GM23248 (cell line): ENCODE results near the gene GCG. TPM values are rescaled to one million over a fixed set of nuclear protein-coding genes. Genes with fewer than 3 reads are reported as not detected.

Source experiments
- DNase-seq: peaks from one replicate; pipeline ENCODE4 v3.0.0-alpha.2; 2015
- H2AFZ ChIP-seq: fragments of 200-600 bp; sonication (generic); 2 replicates; pipeline ENCODE4 v1.6.1; 2016; ENCODE audit warnings: antibody characterized with exemption
- H3F3A ChIP-seq: fragments of 200-600 bp; sonication (generic); 2 replicates; pipeline ENCODE4 v1.6.1; 2016; ENCODE audit warnings: mild to moderate bottlenecking, antibody characterized with exemption, mixed run types; ENCODE audit not compliant: insufficient read depth
- H3K27ac ChIP-seq: fragments of 200-600 bp; sonication (generic); 2 replicates; pipeline ENCODE4 v1.5.1; 2016; ENCODE audit warnings: mild to moderate bottlenecking
- H3K27me3 ChIP-seq: fragments of 200-600 bp; sonication (generic); replicated peaks from 2 replicates; pipeline ENCODE4 v1.6.1; 2016; ENCODE audit warnings: mild to moderate bottlenecking; ENCODE audit not compliant: insufficient read depth
- H3K36me3 ChIP-seq: fragments of 200-600 bp; sonication (generic); 2 replicates; pipeline ENCODE4 v1.6.1; 2016; ENCODE audit warnings: low read depth, mild to moderate bottlenecking
- H3K4me1 ChIP-seq: fragments of 200-600 bp; sonication (generic); 2 replicates; pipeline ENCODE4 v1.6.1; 2016; ENCODE audit warnings: mild to moderate bottlenecking; ENCODE audit not compliant: insufficient read depth
- H3K4me2 ChIP-seq: fragments of 200-600 bp; sonication (generic); one replicate; pipeline ENCODE4 v1.6.1; 2016; ENCODE audit warnings: mild to moderate bottlenecking; ENCODE audit not compliant: unreplicated experiment
- H3K4me3 ChIP-seq: fragments of 200-600 bp; sonication (generic); 2 replicates; pipeline ENCODE4 v1.5.1; 2016; ENCODE audit warnings: mild to moderate bottlenecking
- H3K79me2 ChIP-seq: fragments of 200-600 bp; sonication (generic); 2 replicates; pipeline ENCODE4 v1.6.1; 2016; ENCODE audit warnings: mild to moderate bottlenecking; ENCODE audit not compliant: insufficient read depth
- H3K9ac ChIP-seq: fragments of 200-600 bp; sonication (generic); 2 replicates; pipeline ENCODE4 v1.6.1; 2016; ENCODE audit warnings: mild to moderate bottlenecking
- H3K9me2 ChIP-seq: fragments of 200-600 bp; sonication (generic); 2 replicates; pipeline ENCODE4 v1.6.1; 2016; ENCODE audit warnings: mixed run types, mild to moderate bottlenecking, moderate library complexity; ENCODE audit not compliant: insufficient read depth
- H3K9me3 ChIP-seq: fragments of 200-600 bp; sonication (generic); one replicate; pipeline ENCODE4 v1.6.1; 2017; ENCODE audit warnings: low read depth
- H4K20me1 ChIP-seq: fragments of 200-600 bp; sonication (generic); 2 replicates; pipeline ENCODE4 v1.6.0; 2016; ENCODE audit not compliant: insufficient read depth
- EZH2 ChIP-seq: fragments of 200-600 bp; sonication (generic); IDR thresholded peaks from 2 replicates; pipeline ENCODE4 v1.6.1; 2018; ENCODE audit warnings: antibody characterized with exemption, mild to moderate bottlenecking; ENCODE audit not compliant: insufficient read depth, poor library complexity, severe bottlenecking
- EZH2phosphoT487 ChIP-seq: fragments of 200-600 bp; sonication (generic); IDR thresholded peaks from 2 replicates; pipeline ENCODE4 v1.6.1; 2018; ENCODE audit warnings: antibody characterized with exemption, moderate library complexity, mild to moderate bottlenecking, low read depth; ENCODE audit not compliant: insufficient read depth
- WGBS, 2 experiments: methylation state at CpG; one replicate each; pipeline ENCODE4 v1.1.6; 2015 to 2017; ENCODE audit warnings: low lambda C conversion rate in 2 of 2, low coverage in 1 of 2; ENCODE audit errors: missing lambda C conversion rate in 2 of 2; 5-methylcytosine and 5-hydroxymethylcytosine counted together
- in situ Hi-C: fragments of 300-500 bp; cut with MboI; formaldehyde crosslinking; loops from 2 replicates; pipeline ENCODE4 v1.15.0; 2020
- polyA plus RNA-seq: library from polyadenylated mRNA; unstranded; fragments of >200 nt; fragmentation: Nextera tagmentation; extraction: Ambion mirVana; gene quantifications from 2 replicates; pipeline ENCODE4 v1.2.1, GENCODE V29; 2016
- total RNA-seq: library from RNA; depleted of rRNA; stranded (reverse); fragments of >200 nt; shearing (Covaris generic); gene quantifications from 2 replicates; pipeline ENCODE4 v1.2.3, GENCODE V29; 2014

The GCG gene
- total and polyA plus RNA-seq, 2 experiments from 2014 or later: not detected

GRCh38 chr2:162175714-162176113 lies 23.7 kb upstream of the GCG start:
- Histone ChIP-seq H4K20me1 (no peaks in the 10 kb centered on the region; the same call in 1 of the 2 replicates), H3K4me3 (no peak overlapping the region), H3F3A (peaks cover 34% of the 10 kb centered on the region; the same call in 1 of the 2 replicates), H3K27ac (peak overlapping the region; percentile 18; the same call in 1 of the 2 replicates), H3K9me2 (no peaks in the 10 kb centered on the region), H3K9ac (no peak overlapping the region), H3K36me3 (peaks cover 70% of the 10 kb centered on the region), H3K27me3 (no peaks in the 10 kb centered on the region), H2AFZ (no peak overlapping the region), H3K9me3 (no peaks in the 10 kb centered on the region), H3K4me2 (no peak overlapping the region), H3K79me2 (peaks cover 6% of the 10 kb centered on the region; the same call in 1 of the 2 replicates), H3K4me1 (no peaks in the 10 kb centered on the region)
- in situ Hi-C loops: no loop called here
- peak; percentile 35 for DNase-seq
- WGBS, 2 experiments: 27 to 37% methylated on average over 3 of the region's 3 CpGs
- TF ChIP-seq EZH2phosphoT487 (no peak), EZH2 (no peak)

DNA sequence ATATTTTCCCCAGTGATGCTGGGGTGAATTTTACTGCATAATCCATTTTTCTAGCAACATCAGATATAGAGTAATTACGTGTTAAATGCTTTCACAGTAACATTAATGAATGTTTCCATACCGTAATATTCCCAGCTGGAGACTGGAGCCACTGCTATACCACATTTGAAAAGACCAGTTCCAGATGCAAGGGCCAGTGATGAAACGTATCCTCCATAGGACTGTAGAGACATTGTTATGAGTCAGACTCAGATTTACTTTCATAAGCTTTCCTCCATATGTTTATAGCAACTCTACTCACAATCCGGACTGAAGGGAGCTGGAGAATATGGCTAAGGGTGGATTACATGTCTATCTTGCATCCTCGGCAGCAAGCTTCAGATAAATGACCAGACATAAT lies 22.7 kb upstream of the GCG start:
- TF ChIP-seq EZH2 (no peak), EZH2phosphoT487 (no peak)
- Histone ChIP-seq H3K79me2 (no peaks in the 10 kb centered on the region), H3K9ac (no peak overlapping the region), H3K4me3 (no peak overlapping the region), H3K27ac (no peak overlapping the region), H3F3A (peaks cover 41% of the 10 kb centered on the region; the same call in 1 of the 2 replicates), H3K4me2 (no peak overlapping the region), H3K4me1 (no peaks in the 10 kb centered on the region), H2AFZ (no peak overlapping the region), H3K9me2 (no peaks in the 10 kb centered on the region), H3K27me3 (no peaks in the 10 kb centered on the region), H4K20me1 (no peaks in the 10 kb centered on the region; the same call in 1 of the 2 replicates), H3K36me3 (peaks cover 71% of the 10 kb centered on the region), H3K9me3 (no peaks in the 10 kb centered on the region)
- peak; percentile 43 for DNase-seq
- WGBS, 2 experiments: 81 to 84% methylated on average over 5 of the region's 5 CpGs
- in situ Hi-C loops: no loop called here

GRCh38 chr2:162172802-162173370 lies 20.8 kb upstream of the GCG start:
- Histone ChIP-seq H3F3A (peaks cover 39% of the 10 kb centered on the region; the same call in 1 of the 2 replicates), H3K4me1 (no peaks in the 10 kb centered on the region), H3K36me3 (peaks cover 82% of the 10 kb centered on the region), H3K9ac (no peak overlapping the region), H3K9me3 (no peaks in the 10 kb centered on the region), H3K27ac (no peak overlapping the region), H3K4me2 (no peak overlapping the region), H3K79me2 (no peaks in the 10 kb centered on the region), H3K4me3 (no peak overlapping the region), H3K9me2 (no peaks in the 10 kb centered on the region), H2AFZ (no peak overlapping the region), H3K27me3 (no peaks in the 10 kb centered on the region), H4K20me1 (no peaks in the 10 kb centered on the region; the same call in 1 of the 2 replicates)
- TF ChIP-seq EZH2phosphoT487: no peak
- 54 to 62% methylated on average over 1 of the region's 1 CpG for WGBS, 2 experiments
- in situ Hi-C loops: no loop called here
- peak; percentile 16 for DNase-seq

- Histone ChIP-seq H3K4me1 (peaks cover 10% of the 10 kb centered on the region), H4K20me1 (no peaks in the 10 kb centered on the region), H3K27ac (no peak overlapping the region), H3F3A (peaks cover 52% of the 10 kb centered on the region), H3K9me3 (no peaks in the 10 kb centered on the region), H3K4me2 (no peak overlapping the region), H3K36me3 (peaks cover 42% of the 10 kb centered on the region), H3K4me3 (no peak overlapping the region), H3K27me3 (no peaks in the 10 kb centered on the region), H3K9me2 (no peaks in the 10 kb centered on the region), H3K79me2 (no peaks in the 10 kb centered on the region), H3K9ac (no peak overlapping the region), H2AFZ (no peak overlapping the region)
- in situ Hi-C loops: no loop called here
- DNase-seq: no peak
- TF ChIP-seq EZH2: no peak
- no peak for TF ChIP-seq EZH2phosphoT487
- 95 to 98% methylated on average over 4 of the region's 4 CpGs for WGBS, 2 experiments
Measured at GRCh38 chr2:162166745-162167144, 14.7 kb upstream of the GCG start.

DNA sequence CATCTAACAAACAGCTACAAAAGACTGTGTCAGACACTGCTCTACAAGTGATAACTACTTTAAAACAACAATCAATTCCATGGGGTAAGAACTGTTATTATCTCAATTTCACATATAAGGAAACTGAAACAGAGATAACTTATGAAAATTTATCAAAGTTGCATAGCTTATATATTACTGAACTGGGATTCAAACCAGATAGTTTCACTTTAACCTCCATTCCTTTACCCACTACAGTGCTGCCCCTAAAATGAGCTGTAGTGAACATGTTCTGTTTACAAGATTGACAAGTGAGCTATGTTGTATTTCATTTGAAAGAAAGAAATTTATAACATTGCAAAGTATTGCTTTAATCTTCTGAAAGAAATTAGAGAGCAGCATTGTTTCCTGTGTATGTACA lies 14.1 kb upstream of the GCG start:
- H3K4me3 ChIP-seq: no peak overlapping the region
- H3K4me1 ChIP-seq: peaks cover 10% of the 10 kb centered on the region
- no peak overlapping the region for H2AFZ ChIP-seq
- TF ChIP-seq EZH2 (no peak), EZH2phosphoT487 (no peak)
- H3K27me3 ChIP-seq: no peaks in the 10 kb centered on the region
- peaks cover 50% of the 10 kb centered on the region for H3F3A ChIP-seq
- H3K79me2 ChIP-seq: no peaks in the 10 kb centered on the region
- DNase-seq: no peak
- in situ Hi-C loops: no loop called here
- H3K4me2 ChIP-seq: no peak overlapping the region
- H4K20me1 ChIP-seq: no peaks in the 10 kb centered on the region
- no peaks in the 10 kb centered on the region for H3K9me2 ChIP-seq
- no peaks in the 10 kb centered on the region for H3K9me3 ChIP-seq
- H3K27ac ChIP-seq: no peak overlapping the region
- no peak overlapping the region for H3K9ac ChIP-seq
- peaks cover 36% of the 10 kb centered on the region for H3K36me3 ChIP-seq
